GM12864 (cell line): ENCODE results near the gene SESTD1.
"Not testable (repeated sequence)": the region's sequence is repeated elsewhere in the genome, so short reads cannot be mapped to it uniquely, and the experiment has no call there.

Experiments
- DNase-seq: peaks from one replicate; pipeline ENCODE4 v3.0.0-alpha.2; 2011; ENCODE audit warnings: low read depth
- H3K4me3 ChIP-seq: 2 replicates; pipeline ENCODE4 v1.5.1; 2011; ENCODE audit warnings: mild to moderate bottlenecking, low read depth, low read length, control low read depth
- TF ChIP-seq, protein P1 (sequence below): IDR thresholded peaks from 2 replicates; pipeline ENCODE4 v1.5.1; 2011; ENCODE audit warnings: low read depth, mild to moderate bottlenecking, moderate library complexity, low read length, control low read depth, inconsistent platforms; ENCODE audit errors: missing control alignments

The SESTD1 gene

DNA sequence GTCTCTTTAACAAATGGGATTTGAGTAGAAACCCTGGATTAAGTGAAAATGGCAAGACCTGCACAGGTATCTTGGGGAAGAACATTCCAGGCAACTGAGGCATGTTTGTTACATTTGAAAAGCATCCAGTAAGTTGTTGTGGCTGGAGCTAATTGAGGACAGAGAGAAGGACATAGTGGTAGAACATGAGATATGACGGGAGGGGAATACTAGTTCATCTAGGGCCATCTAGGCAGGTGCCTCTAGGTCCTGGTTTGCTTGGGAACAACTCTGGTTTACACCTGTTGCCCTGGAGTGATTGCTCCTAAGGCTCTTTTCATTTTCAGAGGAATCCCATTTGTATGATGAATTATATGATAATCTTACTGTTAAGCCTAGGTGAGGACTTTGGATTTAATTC, 194.9 kb downstream of the SESTD1 start:
- no peak overlapping the region for H3K4me3 ChIP-seq
- TF ChIP-seq, protein P1, sequence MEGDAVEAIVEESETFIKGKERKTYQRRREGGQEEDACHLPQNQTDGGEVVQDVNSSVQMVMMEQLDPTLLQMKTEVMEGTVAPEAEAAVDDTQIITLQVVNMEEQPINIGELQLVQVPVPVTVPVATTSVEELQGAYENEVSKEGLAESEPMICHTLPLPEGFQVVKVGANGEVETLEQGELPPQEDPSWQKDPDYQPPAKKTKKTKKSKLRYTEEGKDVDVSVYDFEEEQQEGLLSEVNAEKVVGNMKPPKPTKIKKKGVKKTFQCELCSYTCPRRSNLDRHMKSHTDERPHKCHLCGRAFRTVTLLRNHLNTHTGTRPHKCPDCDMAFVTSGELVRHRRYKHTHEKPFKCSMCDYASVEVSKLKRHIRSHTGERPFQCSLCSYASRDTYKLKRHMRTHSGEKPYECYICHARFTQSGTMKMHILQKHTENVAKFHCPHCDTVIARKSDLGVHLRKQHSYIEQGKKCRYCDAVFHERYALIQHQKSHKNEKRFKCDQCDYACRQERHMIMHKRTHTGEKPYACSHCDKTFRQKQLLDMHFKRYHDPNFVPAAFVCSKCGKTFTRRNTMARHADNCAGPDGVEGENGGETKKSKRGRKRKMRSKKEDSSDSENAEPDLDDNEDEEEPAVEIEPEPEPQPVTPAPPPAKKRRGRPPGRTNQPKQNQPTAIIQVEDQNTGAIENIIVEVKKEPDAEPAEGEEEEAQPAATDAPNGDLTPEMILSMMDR: no peak
- DNase-seq: no peak

- DNase-seq: no peak
- H3K4me3 ChIP-seq: no peak overlapping the region
- TF ChIP-seq, protein P1: no peak
Observed at GRCh38 chr2:179068991-179069643, 195.5 kb downstream of the SESTD1 start.

- no peak for DNase-seq
- no peak overlapping the region for H3K4me3 ChIP-seq
- TF ChIP-seq, protein P1: no peak
Observed at GRCh38 chr2:179059026-179059700, 205.5 kb downstream of the SESTD1 start.

DNA sequence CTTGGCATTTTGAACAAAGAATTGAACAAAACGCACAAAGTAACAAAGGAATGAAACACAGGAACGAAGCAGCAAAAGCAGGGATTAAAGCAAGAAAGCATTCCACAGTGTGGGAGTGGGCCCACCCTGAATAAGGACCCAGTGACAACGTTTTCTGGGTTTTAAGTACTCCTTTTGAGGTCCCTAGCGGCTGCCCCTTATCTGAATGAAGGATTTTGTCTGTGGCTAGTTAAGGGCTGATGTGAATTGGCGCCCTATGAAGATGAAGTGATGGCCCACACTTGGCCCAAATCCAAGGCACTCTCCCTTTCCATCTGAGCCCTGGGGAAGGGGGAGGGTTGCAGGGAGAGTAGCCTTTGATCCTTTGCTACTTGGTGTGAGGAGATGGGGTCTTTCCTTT, 206.9 kb downstream of the SESTD1 start:
- TF ChIP-seq, protein P1: no peak
- DNase-seq: no peak
- H3K4me3 ChIP-seq: no peak overlapping the region

DNA sequence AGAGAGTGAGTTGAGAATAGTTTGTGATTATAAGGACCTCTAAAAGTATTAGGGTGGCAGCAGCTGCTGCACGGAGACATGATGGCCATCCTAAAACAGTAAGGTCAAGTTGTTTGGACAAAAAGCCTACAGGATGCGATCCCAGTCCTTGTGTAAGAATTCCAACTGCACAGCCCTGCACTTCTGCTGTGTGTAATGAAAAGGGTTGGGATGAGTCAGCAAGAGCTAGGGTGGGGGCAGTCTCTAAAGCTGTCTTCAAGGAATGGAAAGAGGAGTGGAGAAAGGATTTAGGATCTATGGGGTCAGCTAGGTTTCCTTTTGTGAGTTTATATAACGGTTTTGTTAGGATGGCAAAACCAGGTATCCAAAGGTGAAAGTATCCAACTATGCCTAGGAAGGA, 211.1 kb downstream of the SESTD1 start:
- DNase-seq, H3K4me3 ChIP-seq: not testable (repeated sequence)
